ENCODE data around the gene CNKSR3.

CNKSR3 gene

DNA sequence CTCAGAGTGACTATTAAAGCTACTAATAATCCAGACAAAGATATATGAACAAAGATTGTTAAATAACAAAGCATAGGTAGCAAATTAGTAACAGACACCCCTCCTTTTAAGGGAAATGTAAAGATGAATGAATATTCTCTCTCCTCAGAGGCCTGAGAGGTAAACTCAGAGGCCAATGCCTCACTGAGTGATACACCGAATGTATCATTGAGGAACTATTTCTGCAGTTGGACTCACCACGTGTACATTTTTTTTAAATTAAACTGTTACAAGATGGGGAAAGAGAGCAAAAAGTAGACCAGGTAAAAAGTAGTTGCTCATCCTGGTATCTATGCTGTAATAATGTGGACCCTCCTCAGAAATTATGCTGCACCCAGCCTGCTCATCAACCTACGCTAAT lies 81.6 kb downstream of the CNKSR3 start:
- in situ Hi-C loops (cut with MboI; ENCODE audit: low sequenced_read_pairs): no loop called here

DNA sequence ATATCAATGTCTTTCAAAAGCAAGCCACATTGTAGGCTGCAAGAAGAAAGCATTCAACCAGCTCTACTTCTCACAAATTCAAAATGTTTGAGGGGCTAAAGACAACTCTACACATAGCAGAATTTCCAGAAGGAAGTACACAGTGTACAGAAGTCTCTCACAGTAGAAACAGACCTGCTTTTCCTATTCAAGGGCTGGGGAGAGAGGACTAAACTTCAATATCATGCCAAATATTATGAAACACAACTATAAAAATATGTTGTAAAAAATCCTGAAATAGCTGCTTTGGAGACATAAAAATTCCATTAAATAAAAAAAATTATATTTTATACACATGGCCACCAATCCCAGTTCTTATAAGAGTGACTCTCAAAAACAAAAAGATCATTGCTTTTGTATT lies 83.0 kb downstream of the CNKSR3 start:
- in situ Hi-C loops (cut with MboI; ENCODE audit: low sequenced_read_pairs): no loop called here

DNA sequence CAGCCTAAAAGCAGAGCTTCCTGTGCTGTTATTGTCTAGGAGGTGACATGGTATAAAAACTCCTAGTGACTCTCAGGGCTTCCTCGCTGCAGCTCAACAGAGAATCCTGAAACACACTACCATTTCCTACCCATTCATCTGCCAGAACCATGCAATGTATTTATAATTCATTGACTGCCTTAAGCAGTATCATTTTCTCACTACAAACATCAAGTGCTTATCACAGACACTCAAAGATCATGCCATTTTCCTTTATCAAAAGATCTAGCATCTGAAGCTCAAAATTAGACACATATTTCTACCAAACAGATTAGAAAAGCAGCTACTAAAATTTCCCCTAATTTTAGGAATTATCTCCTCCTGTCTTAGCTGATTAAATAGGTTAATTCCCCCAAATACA lies 83.5 kb downstream of the CNKSR3 start:
- in situ Hi-C loops (cut with MboI; ENCODE audit: low sequenced_read_pairs): no loop called here

DNA sequence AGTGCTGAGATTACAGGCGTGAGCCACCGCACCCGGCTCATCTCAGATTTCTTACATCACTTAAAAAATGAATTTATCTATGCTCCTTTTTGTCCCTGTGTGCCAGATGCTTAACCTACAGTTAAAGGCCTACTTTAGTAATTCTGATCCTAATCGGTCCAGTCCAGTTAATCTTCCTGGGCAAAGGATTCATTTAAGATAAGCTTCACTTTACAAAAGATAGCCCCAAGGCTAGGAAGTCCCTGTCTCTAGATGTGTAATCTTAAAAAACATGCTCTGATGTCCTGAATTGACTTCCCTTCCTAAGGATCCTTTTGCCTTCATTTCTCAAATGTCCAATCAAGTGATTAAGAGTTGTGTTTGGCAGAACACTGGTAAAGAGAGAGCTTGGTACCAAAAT lies 85.5 kb downstream of the CNKSR3 start:
- in situ Hi-C loops (cut with MboI; ENCODE audit: low sequenced_read_pairs): no loop called here

DNA sequence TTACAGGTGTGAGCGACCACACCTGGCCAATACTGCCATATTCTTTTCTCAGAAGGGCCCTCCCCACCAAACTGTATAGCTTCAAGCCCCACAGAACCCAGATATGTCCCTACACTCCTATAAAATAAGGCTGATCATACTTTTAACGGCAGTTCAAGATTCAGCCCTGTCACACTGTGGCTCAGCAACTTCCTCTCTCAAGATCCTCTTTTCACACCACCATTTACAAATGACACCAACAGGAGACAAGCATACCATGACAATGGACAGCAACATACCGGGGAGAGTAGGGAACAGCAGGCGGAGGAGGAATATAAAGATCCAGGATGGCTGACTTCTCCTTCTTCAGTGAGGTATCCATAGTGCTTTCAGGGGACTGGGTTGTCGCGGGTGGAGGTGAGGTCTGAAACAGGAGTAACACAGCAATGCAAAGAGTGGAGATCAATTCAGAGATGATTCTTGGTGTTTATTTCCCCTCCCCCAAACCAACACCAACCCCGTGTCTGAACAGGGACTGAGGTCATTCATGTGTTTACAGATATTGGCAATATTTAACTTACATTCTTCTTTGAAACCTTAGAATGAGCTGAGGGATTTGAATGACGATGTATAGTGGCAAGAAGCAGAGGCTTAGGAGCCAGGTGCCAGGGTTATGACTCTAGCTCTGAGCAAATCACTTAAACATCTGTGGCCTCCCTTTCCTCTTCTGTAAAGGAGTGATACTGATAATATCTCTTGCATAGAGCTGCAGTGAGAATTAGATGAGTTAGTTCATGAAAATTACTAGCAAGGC lies 96.3 kb downstream of the CNKSR3 start:
- in situ Hi-C loops (cut with MboI; ENCODE audit: low sequenced_read_pairs): no loop called here

DNA sequence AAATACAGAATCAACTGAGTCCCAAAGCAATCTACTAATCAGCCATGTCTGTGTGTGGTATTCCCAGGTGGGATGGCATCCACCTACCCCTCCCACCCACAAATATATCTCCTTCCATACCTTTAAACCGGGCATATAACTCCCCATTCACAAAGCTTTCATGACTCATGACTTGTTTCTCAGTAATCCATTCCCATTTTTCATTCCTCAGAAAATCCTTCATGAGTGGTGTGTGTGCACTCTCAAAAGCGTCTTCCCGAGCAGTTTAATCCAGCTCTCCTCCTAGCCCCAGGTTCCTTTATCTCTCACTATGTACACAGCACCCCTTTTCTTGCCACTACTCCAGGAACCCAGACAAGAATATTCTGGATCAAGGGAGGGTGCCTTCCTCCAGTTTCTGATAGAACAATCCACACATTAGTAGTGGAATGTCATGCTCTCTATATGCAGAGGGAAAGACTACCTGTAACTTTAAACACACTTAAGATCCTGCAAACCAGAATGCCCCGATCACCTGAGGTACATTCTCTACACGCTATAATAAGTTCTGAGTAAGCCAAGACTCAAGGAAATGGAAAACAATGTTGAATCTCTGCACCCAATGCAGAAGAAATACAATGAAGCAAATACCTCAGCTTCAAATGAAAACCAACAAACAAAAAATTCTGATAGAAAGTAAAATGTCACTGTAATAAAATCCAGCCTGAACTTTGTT lies 98.2 kb downstream of the CNKSR3 start:
- in situ Hi-C loops (cut with MboI; ENCODE audit: low sequenced_read_pairs): no loop called here

DNA sequence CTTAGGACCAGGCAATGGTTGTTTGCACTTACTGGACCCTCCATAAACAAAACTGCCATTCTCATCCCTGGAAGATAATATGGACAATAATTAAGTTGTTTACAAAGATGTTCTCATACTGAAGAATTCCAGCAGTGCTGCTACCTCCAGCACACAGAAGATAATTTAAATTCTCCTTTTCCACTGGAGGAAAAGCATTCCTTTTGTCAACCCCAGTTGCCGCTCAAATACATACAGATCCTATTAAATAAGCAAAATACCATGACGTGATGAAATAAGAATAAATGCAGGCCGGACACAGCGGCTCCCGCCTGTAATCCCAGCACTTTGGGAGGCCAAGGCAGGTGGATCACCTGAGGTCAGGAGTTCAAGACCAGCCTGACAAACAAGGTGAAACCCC lies 99.4 kb downstream of the CNKSR3 start:
- in situ Hi-C loops (cut with MboI; ENCODE audit: low sequenced_read_pairs): no loop called here

DNA sequence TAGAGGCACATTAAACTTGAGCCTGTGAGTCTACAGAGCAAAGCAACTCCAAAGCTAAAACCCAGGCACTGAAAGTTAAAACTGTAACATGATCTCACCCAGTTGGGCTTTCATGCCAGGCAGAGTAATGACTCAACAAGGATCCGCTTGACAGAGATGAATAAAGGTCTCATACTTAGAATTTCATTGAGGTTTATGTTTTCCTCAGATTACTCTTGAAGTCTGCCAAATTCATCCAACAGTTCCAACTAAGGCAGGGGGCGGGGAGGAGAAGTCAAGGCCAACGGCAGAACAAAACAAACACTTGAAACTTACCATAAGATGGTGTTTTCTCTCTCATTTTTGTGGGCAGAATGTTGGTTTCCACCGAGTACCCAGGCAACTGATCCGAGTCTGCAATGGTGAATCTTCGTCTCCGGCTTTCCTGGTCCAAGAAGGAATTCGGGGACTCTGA lies 99.8 kb downstream of the CNKSR3 start:
- in situ Hi-C loops (cut with MboI; ENCODE audit: low sequenced_read_pairs): no loop called here

DNA sequence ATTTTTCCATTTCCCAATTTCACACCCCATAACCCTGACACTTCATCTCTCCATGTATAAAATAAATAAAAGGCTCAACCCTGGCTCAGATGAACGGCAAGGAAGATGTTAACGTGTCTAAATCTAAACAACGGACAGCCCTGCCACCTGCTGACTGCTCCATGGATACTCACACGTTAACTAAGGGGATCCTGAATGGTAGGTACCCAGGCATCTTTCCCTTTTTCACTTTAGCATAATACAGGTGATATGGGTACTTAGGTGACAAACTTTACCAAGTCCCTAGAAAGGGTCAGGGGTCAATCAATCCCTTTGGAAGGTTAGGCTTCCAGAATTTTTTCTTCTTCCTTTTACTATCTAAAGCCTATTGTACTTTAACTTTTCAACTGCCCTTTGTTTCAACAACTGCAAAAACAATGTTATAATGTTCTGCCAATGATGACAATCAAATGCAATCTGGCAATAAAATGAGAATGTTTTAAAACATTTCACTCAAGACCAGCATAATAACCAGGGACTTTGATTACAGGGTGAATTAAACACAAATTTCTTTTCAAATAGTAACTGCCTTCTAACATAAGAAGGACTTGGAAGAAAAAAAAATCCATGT lies 101.5 kb downstream of the CNKSR3 start:
- in situ Hi-C loops (cut with MboI; ENCODE audit: low sequenced_read_pairs): no loop called here

DNA sequence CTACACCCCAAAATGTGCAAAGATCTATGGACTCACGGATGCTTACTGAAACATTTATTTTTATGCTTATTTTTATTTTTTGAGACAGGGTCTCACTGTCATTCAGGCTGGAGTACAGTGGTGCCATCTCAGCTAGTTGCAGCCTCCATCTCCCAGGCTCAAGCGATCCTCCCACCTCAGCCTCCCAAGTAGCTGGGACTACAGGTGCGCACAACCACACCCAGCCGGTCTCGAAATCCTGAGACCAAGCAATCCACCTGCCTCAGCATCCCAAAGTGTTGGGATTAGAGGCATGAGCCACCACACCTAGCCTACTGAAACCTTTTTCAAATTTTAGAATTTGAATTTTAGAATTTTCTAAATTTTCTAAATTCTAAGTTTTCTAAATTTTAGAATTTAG lies 103.0 kb downstream of the CNKSR3 start:
- in situ Hi-C loops (cut with MboI; ENCODE audit: low sequenced_read_pairs): no loop called here

DNA sequence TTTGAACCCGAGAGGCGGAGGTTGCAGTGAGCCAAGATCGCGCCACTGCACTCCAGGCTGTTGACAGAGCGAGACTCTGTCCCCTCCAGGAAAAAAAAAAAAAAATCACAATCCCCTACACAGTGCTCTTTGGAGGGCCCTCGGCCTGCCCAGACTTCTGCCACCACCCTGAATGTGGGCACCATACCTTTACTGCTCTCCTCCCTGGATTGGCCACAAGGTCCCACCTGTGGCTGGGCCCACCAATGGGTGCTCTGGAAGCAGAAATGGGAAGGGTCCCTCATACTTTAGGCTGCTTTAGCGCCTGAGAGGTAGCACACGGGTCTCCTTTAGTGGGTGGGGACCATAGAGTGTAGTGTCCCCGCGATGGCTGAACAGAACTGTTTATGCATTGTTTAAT lies 103.6 kb downstream of the CNKSR3 start:
- in situ Hi-C loops (cut with MboI; ENCODE audit: low sequenced_read_pairs): no loop called here

DNA sequence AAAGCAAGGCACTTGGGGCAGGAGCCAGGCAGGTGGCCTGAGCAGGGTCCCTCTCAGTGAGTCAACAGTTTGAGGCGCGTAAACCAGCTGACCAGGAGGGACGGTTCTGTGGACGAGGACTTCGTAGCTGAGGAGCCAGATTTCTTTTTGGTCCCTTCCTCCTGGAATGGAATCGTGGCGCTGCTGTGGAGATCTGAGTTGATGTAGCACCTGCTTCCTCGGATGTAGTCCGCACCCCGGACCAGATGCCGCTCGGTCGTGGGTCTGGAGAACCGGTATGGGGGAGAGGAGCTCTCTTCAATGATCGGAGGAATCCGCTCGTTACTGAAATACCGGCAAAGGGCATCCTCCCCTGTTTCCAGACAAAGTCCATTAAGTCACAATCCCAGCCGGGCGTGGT lies 104.2 kb downstream of the CNKSR3 start:
- in situ Hi-C loops (cut with MboI; ENCODE audit: low sequenced_read_pairs): no loop called here

DNA sequence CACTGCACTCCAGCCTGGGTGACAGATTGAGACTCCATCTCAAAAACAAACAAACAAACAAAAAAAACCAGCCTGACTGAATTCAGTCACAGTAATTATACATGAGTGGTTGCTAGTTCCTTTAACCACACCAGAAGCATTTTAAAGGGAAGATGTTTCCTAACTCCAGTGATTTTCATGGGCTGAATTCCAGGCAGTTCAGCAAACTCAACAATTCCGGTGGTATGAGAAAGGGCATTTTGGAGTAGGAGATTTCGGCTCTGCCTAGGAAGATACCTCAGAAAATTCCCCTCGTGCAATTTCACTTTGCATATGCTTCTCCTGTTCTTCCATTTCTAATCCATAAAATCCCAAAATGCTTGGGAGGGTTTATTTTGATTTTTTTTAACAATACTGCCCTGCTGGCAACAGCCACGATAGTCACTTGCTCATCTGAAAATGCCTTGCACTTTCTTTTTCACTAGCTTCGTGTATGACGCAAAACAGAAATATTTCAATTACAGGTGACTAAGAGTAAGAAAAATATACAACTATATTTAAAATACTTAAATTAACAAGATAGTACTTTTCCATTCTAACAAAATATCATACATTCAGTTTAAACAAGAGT lies 105.6 kb downstream of the CNKSR3 start:
- in situ Hi-C loops (cut with MboI; ENCODE audit: low sequenced_read_pairs): no loop called here

DNA sequence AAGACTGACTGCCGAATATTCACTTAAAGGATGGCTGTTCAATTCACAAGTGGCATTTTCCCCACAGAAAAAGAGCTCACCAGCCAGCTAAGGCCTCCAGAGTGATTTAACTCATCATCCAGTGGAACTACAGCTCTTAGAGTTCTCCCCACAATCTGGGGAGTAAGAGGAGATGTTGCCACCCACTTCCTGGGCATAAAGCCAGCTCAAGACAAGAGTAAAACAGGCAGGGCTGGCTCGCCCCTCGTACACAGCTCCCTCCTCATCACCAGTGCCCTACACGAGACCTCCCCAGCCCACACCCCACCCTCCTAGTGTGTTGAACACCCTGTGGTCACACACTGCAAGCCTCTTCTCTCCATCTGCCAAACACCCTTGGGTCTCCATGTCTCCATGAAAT lies 106.7 kb downstream of the CNKSR3 start:
- in situ Hi-C loops (cut with MboI; ENCODE audit: low sequenced_read_pairs): no loop called here

DNA sequence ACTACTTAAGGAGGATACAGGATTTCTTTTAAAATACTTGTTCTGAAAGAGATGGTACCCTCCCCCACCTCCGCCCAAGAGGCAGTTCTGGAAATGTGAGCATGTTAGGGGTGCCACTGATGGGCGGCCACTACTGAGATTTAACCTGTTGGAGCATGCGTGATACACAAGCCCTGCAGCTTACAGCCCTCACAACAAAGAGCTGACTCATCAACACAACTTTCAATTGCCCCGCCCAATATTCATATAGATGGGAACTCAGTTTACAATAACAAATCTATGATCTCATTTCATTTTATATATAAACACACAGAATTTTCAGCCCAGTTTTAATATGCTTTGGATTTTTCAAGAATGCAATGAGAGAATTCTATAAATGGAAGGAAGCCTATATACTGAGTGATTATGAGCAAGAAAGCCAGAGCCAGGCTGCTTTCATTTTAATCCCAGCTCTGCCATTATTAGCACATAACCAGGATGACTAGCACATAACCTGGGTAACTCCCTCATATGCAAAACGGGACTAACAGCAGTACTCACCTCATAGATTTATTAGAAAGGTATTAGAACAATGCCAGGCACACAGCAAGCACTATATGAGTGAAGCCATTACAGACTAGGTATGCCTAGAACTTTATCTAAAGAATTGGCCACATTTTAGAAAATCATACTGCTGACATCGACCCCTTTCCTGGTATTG lies 108.3 kb downstream of the CNKSR3 start:
- in situ Hi-C loops (cut with MboI; ENCODE audit: low sequenced_read_pairs): no loop called here

DNA sequence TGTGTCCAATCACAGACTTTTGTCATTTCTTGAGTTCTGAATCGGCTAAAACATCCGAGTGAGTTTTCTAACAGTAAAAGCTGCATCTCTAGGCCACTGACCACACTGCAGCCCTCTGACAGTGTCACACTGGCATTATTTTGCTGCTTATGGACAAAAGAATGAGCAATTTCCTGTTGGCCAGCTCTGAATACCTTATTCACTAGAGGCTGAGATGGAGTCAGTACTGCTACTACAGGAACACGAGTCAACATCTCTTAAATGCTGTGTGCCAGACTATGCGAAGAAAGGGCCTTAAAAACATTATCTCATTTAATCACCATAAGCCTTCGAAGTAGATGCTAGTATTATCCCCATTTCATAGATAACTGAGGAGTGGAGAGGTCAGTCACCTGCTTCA lies 111.4 kb downstream of the CNKSR3 start:
- in situ Hi-C loops (cut with MboI; ENCODE audit: low sequenced_read_pairs): no loop called here

DNA sequence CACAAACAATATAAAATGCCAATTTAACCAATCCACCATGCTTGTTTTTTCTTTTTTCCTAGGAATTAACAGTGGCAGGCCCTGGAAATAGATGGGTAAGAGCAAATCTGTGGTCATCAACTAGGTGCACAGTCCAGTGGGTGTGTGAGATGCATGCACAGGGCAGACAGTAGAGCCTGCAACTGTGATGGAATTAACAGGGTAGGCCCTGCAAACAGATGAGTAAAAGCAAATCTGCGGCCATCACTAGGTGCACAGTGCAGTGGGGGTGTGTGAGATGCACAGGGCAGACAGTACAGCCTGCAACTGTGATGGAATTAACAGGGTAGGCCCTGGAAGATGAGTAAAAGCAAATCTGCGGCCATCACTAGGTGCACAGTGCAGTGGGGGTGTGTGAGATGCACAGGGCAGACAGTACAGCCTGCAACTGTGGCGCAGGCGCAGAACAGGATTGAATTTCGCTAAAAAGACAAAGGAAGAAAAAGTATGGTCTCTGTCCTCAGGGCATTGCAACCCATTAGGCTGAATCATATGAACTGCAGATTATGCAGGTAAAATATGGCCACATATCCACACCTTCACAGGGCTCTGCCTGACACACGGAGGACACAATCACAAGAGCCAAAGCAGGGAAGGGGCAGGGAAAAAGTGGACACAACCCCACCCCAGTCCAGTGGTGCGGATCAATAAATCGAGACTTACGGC lies 112.8 kb downstream of the CNKSR3 start:
- in situ Hi-C loops (cut with MboI; ENCODE audit: low sequenced_read_pairs): no loop called here

DNA sequence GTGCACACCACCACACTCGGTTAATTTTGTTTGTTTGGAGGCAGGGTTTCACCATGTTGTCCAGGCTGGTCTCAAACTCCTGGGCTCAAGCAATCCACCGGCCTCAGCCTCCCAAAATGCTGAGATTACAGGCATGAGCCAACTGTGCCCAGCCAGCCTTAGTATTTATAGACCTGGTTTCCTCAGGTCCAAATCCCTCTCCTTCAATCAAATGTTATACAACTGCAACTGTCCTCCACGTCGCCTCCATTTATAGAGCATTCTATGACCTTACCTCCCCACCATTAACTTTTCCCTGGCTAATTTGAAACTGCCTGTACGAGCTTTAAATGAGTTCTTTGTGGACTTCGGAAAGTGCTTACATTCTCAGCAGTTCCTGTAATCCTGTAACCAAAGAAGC lies 114.6 kb downstream of the CNKSR3 start:
- in situ Hi-C loops (cut with MboI; ENCODE audit: low sequenced_read_pairs): no loop called here

DNA sequence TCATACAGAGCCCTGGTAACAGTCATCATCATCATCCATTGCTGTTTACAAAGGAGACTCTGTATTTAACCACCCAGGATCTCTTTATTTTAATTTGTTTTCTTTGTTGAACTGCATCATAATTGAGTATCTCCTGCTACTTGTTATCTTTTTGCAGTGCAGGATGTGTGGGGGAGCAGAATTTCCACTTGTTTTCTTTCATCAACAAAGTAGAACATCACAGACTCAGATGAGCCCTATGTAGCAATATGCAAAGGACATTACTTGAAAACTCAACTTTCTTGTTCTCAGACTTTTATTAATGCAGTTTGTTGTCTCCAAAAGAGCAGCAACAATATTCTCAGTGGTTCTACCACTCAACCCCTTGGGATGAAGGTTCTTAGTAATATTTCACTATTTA lies 115.2 kb downstream of the CNKSR3 start:
- in situ Hi-C loops (cut with MboI; ENCODE audit: low sequenced_read_pairs): no loop called here

DNA sequence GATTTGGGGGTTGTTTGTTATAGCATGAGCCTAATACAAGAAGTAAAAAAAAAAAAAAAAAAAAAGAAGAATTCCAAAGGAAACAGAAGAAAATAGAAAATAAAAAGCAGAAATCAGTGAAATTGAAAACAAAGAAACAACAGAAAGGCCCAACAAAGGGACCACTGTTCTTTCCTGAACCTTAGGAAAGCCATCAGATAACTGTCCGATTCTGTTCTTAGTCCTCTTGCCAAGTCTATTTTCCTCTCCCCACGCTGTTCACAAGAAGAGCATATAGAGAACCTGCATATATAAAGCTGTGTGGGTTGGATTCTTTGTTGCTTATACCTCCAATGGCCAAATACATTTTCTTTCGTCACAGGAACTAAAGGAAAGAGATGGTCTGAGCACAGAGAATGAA lies 115.9 kb downstream of the CNKSR3 start:
- in situ Hi-C loops (cut with MboI; ENCODE audit: low sequenced_read_pairs): no loop called here
